PC-9 (cell line): ENCODE measurements around the gene CTIF. TPM values are rescaled to one million over a fixed set of nuclear protein-coding genes. Genes with fewer than 3 reads are reported as not detected.

Experiments
- BruUV-seq: library from RNA; stranded (reverse); fragments of 400-500 nt; replicated peaks from 2 replicates; lab custom pipeline; 2021; lab: Mats Ljungman, UMichigan
- CTCF ChIA-PET: fragments of 300-600 bp; sonication (Branson Sonifier 250); formaldehyde crosslinking; loops from one replicate; lab custom pipeline; 2022; ENCODE audit warnings: antibody characterized with exemption; lab: Charles Lee
- POLR2A ChIA-PET: fragments of 300-600 bp; sonication (Branson Sonifier 250); formaldehyde crosslinking; loops from one replicate; lab custom pipeline; 2022; ENCODE audit warnings: antibody characterized with exemption; ENCODE audit not compliant: unreplicated experiment; lab: Charles Lee
- DNase-seq, 2 experiments: peaks; one replicate each; pipeline versions ENCODE4 v3.0.0 to v3.0.0-alpha.2; 2015 to 2022; ENCODE audit warnings: mixed read lengths in 1 of 2
- H2AFZ ChIP-seq: fragments of 200-600 bp; sonication (generic); 2 replicates; pipeline ENCODE4 v1.8.1; 2017; ENCODE audit warnings: antibody characterized with exemption
- H3F3A ChIP-seq: fragments of 200-600 bp; sonication (generic); 2 replicates; pipeline ENCODE4 v1.8.1; 2017; ENCODE audit warnings: antibody characterized with exemption, mild to moderate bottlenecking, low read depth; ENCODE audit not compliant: insufficient read depth
- H3K27ac ChIP-seq: fragments of 200-600 bp; sonication (generic); 2 replicates; pipeline ENCODE4 v1.6.1; 2016; ENCODE audit warnings: mixed run types
- H3K27me3 ChIP-seq: fragments of 200-600 bp; sonication (generic); 2 replicates; pipeline ENCODE4 v1.6.1; 2016; ENCODE audit warnings: low read depth, mixed run types; ENCODE audit not compliant: insufficient read depth
- H3K36me3 ChIP-seq: fragments of 200-600 bp; sonication (generic); 2 replicates; pipeline ENCODE4 v1.6.1; 2016; ENCODE audit warnings: low read depth, mixed run types
- H3K4me1 ChIP-seq: fragments of 200-600 bp; sonication (generic); replicated peaks from 2 replicates; pipeline ENCODE4 v1.6.1; 2016; ENCODE audit warnings: mixed run types; ENCODE audit not compliant: insufficient read depth
- H3K4me2 ChIP-seq: fragments of 200-600 bp; sonication (generic); 2 replicates; pipeline ENCODE4 v1.6.1; 2017; ENCODE audit warnings: mixed run types
- H3K4me3 ChIP-seq: fragments of 200-600 bp; sonication (generic); 2 replicates; pipeline ENCODE4 v1.6.1; 2016; ENCODE audit warnings: mixed run types
- H3K79me2 ChIP-seq: fragments of 200-600 bp; sonication (generic); 2 replicates; pipeline ENCODE4 v1.6.1; 2017; ENCODE audit warnings: low read depth, mixed run types
- H3K9me2 ChIP-seq: fragments of 200-600 bp; sonication (generic); 2 replicates; pipeline ENCODE4 v1.8.1; 2017; ENCODE audit warnings: mild to moderate bottlenecking; ENCODE audit not compliant: insufficient read depth
- H3K9me3 ChIP-seq: fragments of 200-600 bp; sonication (generic); 2 replicates; pipeline ENCODE4 v1.8.1; 2016; ENCODE audit warnings: low read depth; ENCODE audit not compliant: insufficient read depth
- H4K20me1 ChIP-seq: fragments of 200-600 bp; sonication (generic); 2 replicates; pipeline ENCODE4 v1.8.1; 2017; ENCODE audit not compliant: insufficient read depth
- EZH2 ChIP-seq: fragments of 200-600 bp; sonication (generic); IDR thresholded peaks from 2 replicates; pipeline ENCODE4 v1.8.0; 2017; ENCODE audit warnings: antibody characterized with exemption, low read depth
- intact Hi-C: fragments of 100-400 bp; cut with micrococcal nuclease; formaldehyde crosslinking; loops from one replicate; pipeline ENCODE4 v1.10.0; 2022; ENCODE audit not compliant: unreplicated experiment
- total RNA-seq: library from RNA; stranded (reverse); gene quantifications from 2 replicates; pipeline ENCODE4 v1.2.3, GENCODE V29; 2021
- TF ChIP-seq, protein P1 (sequence below): fragments of 200-600 bp; sonication (generic); conservative IDR thresholded peaks from 2 replicates; pipeline ENCODE4 v1.6.1; 2017; ENCODE audit warnings: mixed run types, antibody characterized with exemption, mild to moderate bottlenecking, moderate library complexity

Gene CTIF
- total RNA-seq, 1 experiment from 2014 or later: 26.2 TPM

- TF ChIP-seq, protein P1, sequence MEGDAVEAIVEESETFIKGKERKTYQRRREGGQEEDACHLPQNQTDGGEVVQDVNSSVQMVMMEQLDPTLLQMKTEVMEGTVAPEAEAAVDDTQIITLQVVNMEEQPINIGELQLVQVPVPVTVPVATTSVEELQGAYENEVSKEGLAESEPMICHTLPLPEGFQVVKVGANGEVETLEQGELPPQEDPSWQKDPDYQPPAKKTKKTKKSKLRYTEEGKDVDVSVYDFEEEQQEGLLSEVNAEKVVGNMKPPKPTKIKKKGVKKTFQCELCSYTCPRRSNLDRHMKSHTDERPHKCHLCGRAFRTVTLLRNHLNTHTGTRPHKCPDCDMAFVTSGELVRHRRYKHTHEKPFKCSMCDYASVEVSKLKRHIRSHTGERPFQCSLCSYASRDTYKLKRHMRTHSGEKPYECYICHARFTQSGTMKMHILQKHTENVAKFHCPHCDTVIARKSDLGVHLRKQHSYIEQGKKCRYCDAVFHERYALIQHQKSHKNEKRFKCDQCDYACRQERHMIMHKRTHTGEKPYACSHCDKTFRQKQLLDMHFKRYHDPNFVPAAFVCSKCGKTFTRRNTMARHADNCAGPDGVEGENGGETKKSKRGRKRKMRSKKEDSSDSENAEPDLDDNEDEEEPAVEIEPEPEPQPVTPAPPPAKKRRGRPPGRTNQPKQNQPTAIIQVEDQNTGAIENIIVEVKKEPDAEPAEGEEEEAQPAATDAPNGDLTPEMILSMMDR: no peak
- no peak for TF ChIP-seq EZH2
- Histone ChIP-seq H3K4me2 (0 out of 2 replicates have a peak overlapping the region, but pooled peaks have one; percentile 70), H3K27ac (peak overlapping the region; percentile 78), H3K27me3 (no peaks in the 10 kb centered on the region), H3K4me1 (peaks cover 58% of the 10 kb centered on the region), H2AFZ (no peak overlapping the region), H3K9me2 (no peaks in the 10 kb centered on the region), H4K20me1 (no peaks in the 10 kb centered on the region), H3K36me3 (no peaks in the 10 kb centered on the region), H3K9me3 (no peaks in the 10 kb centered on the region), H3K79me2 (0 out of 2 replicates have a peak, but pooled peaks cover 3% of the 10 kb centered on the region), H3K4me3 (no peak overlapping the region), H3F3A (peaks cover 28% of the 10 kb centered on the region)
- POLR2A ChIA-PET: interaction anchor here (0.7 kb wide), 1 partner anchor 23 kb away, joined by 4 read pairs; no protein-coding TSS in a partner anchor
- CTCF ChIA-PET: interaction anchor here (0.5 kb wide), 1 partner anchor 37 kb away, joined by 3 read pairs; no protein-coding TSS in a partner anchor
- no TSS peak for BruUV-seq
- DNase-seq: no peak
- intact Hi-C loops: no loop called here
These were observed 292.4 kb downstream of the CTIF start for GRCh38 chr18:48831113-48831759.

- intact Hi-C loops: no loop called here
- peak overlapping the region; percentile 70 for H3K4me2 ChIP-seq
- H2AFZ ChIP-seq: no peak overlapping the region
- H3K9me2 ChIP-seq: no peaks in the 10 kb centered on the region
- BruUV-seq: no TSS peak
- H3K4me1 ChIP-seq: peaks cover 58% of the 10 kb centered on the region
- H4K20me1 ChIP-seq: no peaks in the 10 kb centered on the region
- no peak for TF ChIP-seq EZH2
- TF ChIP-seq, protein P1: no peak
- H3K36me3 ChIP-seq: no peaks in the 10 kb centered on the region
- H3K27ac ChIP-seq: peak overlapping the region; percentile 78
- no peaks in the 10 kb centered on the region for H3K27me3 ChIP-seq
- ChIA-PET POLR2A (interaction anchor here (0.7 kb wide), 1 partner anchor 22 kb away, joined by 4 read pairs; no protein-coding TSS in a partner anchor), CTCF (no interaction called here)
- no peaks in the 10 kb centered on the region for H3K9me3 ChIP-seq
- no peak for DNase-seq
- peaks cover 28% of the 10 kb centered on the region for H3F3A ChIP-seq
- H3K4me3 ChIP-seq: no peak overlapping the region
- 0 out of 2 replicates have a peak, but pooled peaks cover 3% of the 10 kb centered on the region for H3K79me2 ChIP-seq
These were observed 293.0 kb downstream of the CTIF start for GRCh38 chr18:48831802-48832201.

DNA sequence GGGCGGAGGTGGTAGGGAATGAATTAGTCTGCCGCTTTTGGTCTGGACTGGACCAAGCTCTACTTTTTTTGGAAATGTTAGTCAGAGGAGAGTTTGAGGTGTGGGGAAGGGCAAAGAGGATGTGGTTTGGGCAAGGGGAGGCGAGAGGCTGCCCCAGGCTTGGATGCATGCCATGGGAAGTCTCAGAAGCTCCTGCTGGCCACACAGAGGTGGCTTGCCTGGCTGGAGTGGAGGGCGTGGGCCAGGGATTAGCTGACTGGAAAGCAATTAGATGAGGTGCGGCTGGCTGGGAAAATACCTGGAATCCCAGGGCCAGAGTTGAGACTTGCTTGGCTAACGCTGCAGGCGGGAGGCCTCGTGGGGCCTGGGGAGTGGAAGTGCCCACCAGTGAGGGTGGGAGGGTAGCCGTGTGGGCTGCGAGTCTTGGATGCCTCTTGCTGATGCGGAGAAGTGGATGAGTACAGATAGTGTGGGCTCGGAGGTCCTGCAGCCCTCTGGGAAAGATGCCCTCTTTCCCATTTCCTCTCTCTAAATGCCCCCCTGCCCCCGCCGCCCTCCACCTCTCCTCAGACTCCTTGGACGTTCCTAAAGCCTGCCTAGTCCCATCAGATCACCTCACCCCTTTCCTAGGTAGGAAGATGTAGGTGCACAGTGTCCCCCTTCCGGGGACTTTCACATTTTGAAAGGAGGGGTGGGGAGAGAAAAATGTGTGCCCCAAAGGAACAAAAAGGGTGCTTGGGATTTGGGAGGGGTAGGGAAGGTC, 294.3 kb downstream of the CTIF start:
- H3K9me3 ChIP-seq: no peaks in the 10 kb centered on the region
- H3K4me2 ChIP-seq: peak overlapping the region; percentile 70
- H3K36me3 ChIP-seq: no peaks in the 10 kb centered on the region
- no peaks in the 10 kb centered on the region for H3K27me3 ChIP-seq
- H3K4me1 ChIP-seq: peaks cover 60% of the 10 kb centered on the region
- peaks cover 41% of the 10 kb centered on the region for H3F3A ChIP-seq
- H3K27ac ChIP-seq: peak overlapping the region; percentile 78
- H3K4me3 ChIP-seq: peak overlapping the region; percentile 45; the same call in 1 of the 2 replicates
- no TSS peak for BruUV-seq
- H4K20me1 ChIP-seq: no peaks in the 10 kb centered on the region
- ChIA-PET POLR2A (interaction anchor here (0.6 to 0.9 kb wide), 2 partner anchors 12 to 174 kb away, joined by 3 to 4 read pairs; no protein-coding TSS in a partner anchor), CTCF (interaction anchor here (0.6 to 0.7 kb wide), 2 partner anchors 825 to 1016 kb away, joined by 3 to 10 read pairs; no protein-coding TSS in a partner anchor)
- no peak overlapping the region for H2AFZ ChIP-seq
- DNase-seq: peak; percentile 87 to 92
- no peaks in the 10 kb centered on the region for H3K9me2 ChIP-seq
- 0 out of 2 replicates have a peak, but pooled peaks cover 3% of the 10 kb centered on the region for H3K79me2 ChIP-seq
- TF ChIP-seq EZH2: no peak
- TF ChIP-seq, protein P1: no peak
- intact Hi-C loops: loop anchor here (1.0 kb wide), 1 partner anchor 188 kb away; no protein-coding TSS in a partner anchor
